ENCODE data around the gene SLC35F3. TPM values are rescaled to one million over a fixed set of nuclear protein-coding genes. Genes with fewer than 3 reads are reported as not detected.

Gene SLC35F3
- total and polyA plus RNA-seq, 7 donors, result under 0.01 to 0.54 (median 0.28) TPM; not detected in 2

DNA sequence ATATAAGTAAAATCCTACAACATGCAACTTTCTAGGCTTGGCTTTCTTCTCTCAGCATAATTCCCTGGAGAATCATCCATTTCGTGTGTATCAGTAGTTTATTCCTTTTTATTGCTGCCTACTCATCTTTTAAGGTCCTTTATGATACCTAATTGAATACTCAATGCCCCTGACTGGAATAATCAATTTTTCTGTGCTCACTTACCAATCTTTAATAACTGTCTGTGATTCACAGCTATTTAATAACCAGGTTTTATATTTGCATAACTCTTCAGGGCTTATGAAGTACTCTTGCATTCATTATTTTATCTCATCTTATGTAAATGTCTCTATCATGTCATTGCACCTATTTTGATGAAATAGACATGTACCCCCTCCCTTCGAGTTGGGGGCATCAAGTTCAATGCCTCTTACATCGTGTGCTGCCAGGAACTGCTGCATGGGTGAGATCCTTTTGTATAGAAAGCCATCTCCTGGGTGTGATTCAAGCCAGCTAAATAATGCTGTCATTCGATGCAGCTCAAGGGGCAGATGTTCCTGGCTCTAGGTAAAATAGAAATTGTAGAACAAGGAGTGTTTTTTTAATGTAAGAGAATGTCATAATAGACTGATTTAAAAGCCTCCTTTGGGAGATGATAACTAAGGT, 222.7 kb downstream of the SLC35F3 start:
- peaks cover 0 to 44% (median 9%) of the 10 kb centered on the region in 3 donors for H3K27me3 ChIP-seq
- no peak overlapping the region for H3K27ac ChIP-seq
- no peak for DNase-seq
- H3K4me1 ChIP-seq, result no peaks in the 10 kb centered on the region
- H3K9me3 ChIP-seq, result no peaks in the 10 kb centered on the region
- no peak overlapping the region for H3K4me3 ChIP-seq
- 26 to 64% methylated on average over 4 of the region's 4 CpGs for WGBS, 2 donors
- intact Hi-C loops (cut with DNase I), result no loop called here
- H3K36me3 ChIP-seq, result no peaks in the 10 kb centered on the region
- TF ChIP-seq POLR2AphosphoS5 (IDR thresholded peaks at IDR 0.05), result no peak
- no peak for TF ChIP-seq POLR2A (IDR thresholded peaks at IDR 0.05)
- no peak for TF ChIP-seq EP300 (IDR thresholded peaks at IDR 0.05)
- TF ChIP-seq, protein P1, sequence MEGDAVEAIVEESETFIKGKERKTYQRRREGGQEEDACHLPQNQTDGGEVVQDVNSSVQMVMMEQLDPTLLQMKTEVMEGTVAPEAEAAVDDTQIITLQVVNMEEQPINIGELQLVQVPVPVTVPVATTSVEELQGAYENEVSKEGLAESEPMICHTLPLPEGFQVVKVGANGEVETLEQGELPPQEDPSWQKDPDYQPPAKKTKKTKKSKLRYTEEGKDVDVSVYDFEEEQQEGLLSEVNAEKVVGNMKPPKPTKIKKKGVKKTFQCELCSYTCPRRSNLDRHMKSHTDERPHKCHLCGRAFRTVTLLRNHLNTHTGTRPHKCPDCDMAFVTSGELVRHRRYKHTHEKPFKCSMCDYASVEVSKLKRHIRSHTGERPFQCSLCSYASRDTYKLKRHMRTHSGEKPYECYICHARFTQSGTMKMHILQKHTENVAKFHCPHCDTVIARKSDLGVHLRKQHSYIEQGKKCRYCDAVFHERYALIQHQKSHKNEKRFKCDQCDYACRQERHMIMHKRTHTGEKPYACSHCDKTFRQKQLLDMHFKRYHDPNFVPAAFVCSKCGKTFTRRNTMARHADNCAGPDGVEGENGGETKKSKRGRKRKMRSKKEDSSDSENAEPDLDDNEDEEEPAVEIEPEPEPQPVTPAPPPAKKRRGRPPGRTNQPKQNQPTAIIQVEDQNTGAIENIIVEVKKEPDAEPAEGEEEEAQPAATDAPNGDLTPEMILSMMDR (IDR thresholded peaks at IDR 0.05), result no peak

DNA sequence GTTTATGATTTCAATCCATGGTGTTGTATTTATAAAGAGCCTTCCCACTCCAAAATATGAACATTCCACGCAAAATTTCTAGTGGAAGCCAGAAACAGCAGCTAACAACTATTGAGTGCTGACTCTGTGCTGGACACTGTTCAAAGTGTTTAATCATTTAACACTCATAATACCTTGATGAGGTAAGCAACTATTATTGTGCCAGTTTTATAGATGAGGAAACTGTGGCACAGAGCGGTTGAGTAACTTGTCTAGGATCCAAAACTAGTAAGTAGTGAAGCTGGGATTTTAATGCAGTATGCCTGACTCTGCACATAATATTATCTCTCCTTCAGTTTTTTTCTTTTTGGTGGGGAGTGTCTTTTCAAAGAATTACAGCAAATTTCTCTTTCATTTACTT, 228.3 kb downstream of the SLC35F3 start:
- no peak overlapping the region for H3K4me3 ChIP-seq
- peaks cover 0 to 6% (median 0%) of the 10 kb centered on the region in 3 donors for H3K27me3 ChIP-seq
- no peak overlapping the region for H3K27ac ChIP-seq
- TF ChIP-seq POLR2AphosphoS5 (IDR thresholded peaks at IDR 0.05), result no peak
- TF ChIP-seq, protein P1 (IDR thresholded peaks at IDR 0.05), result no peak
- TF ChIP-seq POLR2A (IDR thresholded peaks at IDR 0.05), result no peak
- TF ChIP-seq EP300 (IDR thresholded peaks at IDR 0.05), result no peak
- no peaks in the 10 kb centered on the region for H3K36me3 ChIP-seq
- H3K4me1 ChIP-seq, result no peaks in the 10 kb centered on the region
- intact Hi-C loops (cut with DNase I), result no loop called here
- H3K9me3 ChIP-seq, result no peaks in the 10 kb centered on the region
- WGBS, 2 donors, result 54 to 89% methylated on average over 2 of the region's 2 CpGs
- DNase-seq, result no peak

DNA sequence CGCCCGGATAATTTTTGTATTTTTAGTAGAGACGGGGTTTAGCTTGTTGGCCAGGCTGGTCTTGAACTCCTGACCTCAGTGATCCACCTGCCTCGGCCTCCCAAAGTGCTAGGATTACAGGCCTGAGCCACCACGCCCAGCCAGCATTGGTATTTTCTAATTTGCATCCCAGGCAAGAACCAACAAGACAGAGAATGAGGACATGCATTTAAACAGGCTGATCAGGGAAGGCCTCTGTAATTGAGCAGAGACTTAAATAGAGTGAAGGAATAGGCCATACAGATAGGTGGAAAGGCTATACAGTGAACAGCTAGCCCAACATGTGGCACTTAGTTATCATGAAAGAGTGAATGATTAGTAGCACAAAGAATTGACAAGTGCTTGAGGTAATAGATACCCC, 230.4 kb downstream of the SLC35F3 start:
- no peaks in the 10 kb centered on the region for H3K27me3 ChIP-seq
- H3K27ac ChIP-seq, result no peak overlapping the region
- TF ChIP-seq, protein P1 (IDR thresholded peaks at IDR 0.05), result no peak
- TF ChIP-seq EP300 (IDR thresholded peaks at IDR 0.05) (no peak), POLR2AphosphoS5 (IDR thresholded peaks at IDR 0.05) (no peak), POLR2A (IDR thresholded peaks at IDR 0.05) (no peak)
- no peaks in the 10 kb centered on the region for H3K9me3 ChIP-seq
- H3K4me3 ChIP-seq, result no peak overlapping the region
- WGBS, 2 donors, result 81 to 83% methylated on average over 5 of the region's 5 CpGs
- no peaks in the 10 kb centered on the region for H3K4me1 ChIP-seq
- no peak for DNase-seq
- H3K36me3 ChIP-seq, result no peaks in the 10 kb centered on the region
- intact Hi-C loops (cut with DNase I), result no loop called here

DNA sequence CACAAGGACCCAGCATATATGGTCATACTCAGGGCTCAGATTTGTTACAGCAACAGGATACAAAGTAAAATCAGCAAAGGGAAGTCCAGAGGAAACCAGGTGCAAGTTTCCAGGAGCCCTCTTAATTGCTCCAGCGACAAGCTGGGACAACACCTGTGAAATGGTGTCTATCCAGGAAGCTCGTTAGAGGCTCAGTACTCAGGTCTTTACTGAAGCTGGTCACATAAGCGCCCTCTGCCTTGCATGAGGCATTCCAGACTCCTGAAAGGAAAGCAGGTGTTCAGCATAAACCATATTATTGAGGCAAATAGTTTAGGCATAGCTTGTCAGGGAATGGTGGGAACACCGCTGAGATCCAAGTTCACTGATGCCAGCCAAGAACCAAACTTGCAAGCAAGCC, 231.0 kb downstream of the SLC35F3 start:
- Histone ChIP-seq H3K27ac (no peak overlapping the region), H3K27me3 (no peaks in the 10 kb centered on the region), H3K4me3 (no peak overlapping the region), H3K9me3 (no peaks in the 10 kb centered on the region), H3K4me1 (no peaks in the 10 kb centered on the region), H3K36me3 (no peaks in the 10 kb centered on the region)
- no peak for TF ChIP-seq POLR2AphosphoS5 (IDR thresholded peaks at IDR 0.05)
- TF ChIP-seq, protein P1 (IDR thresholded peaks at IDR 0.05), result no peak
- TF ChIP-seq EP300 (IDR thresholded peaks at IDR 0.05), result no peak
- no peak for TF ChIP-seq POLR2A (IDR thresholded peaks at IDR 0.05)
- WGBS, 2 donors, result 44 to 62% methylated on average over 4 of the region's 4 CpGs
- intact Hi-C loops (cut with DNase I), result no loop called here
- DNase-seq, result no peak

DNA sequence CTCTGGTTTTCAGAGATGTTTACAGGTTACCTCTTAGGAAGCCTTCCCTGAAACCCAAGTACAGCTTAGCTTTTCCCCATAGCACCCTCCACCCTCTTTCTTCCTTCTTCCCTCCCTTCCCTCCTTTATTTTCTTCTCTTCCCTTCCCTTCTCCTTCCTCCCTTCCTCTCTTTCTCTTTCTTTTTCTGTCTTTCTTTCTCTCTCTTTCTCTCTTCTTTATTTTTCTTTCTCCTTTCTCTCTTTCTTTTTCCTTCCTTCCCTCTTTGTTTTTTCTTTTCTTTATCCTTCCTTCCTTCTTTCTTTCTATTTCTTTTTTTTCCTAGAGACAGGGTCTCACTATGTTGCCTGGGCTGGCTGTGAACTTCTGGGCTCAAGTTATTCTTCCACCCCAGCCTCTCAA, 231.6 kb downstream of the SLC35F3 start:
- DNase-seq, result no peak
- Histone ChIP-seq H3K4me3 (no peak overlapping the region), H3K36me3 (no peaks in the 10 kb centered on the region), H3K9me3 (no peaks in the 10 kb centered on the region), H3K27me3 (no peaks in the 10 kb centered on the region), H3K4me1 (no peaks in the 10 kb centered on the region), H3K27ac (no peak overlapping the region)
- no peak for TF ChIP-seq POLR2AphosphoS5 (IDR thresholded peaks at IDR 0.05)
- TF ChIP-seq, protein P1 (IDR thresholded peaks at IDR 0.05), result no peak
- TF ChIP-seq EP300 (IDR thresholded peaks at IDR 0.05), result no peak
- TF ChIP-seq POLR2A (IDR thresholded peaks at IDR 0.05), result no peak
- intact Hi-C loops (cut with DNase I), result no loop called here
